Osteocyte (in vitro differentiated cells): ENCODE data around the gene MKNK1. TPM values are rescaled to one million over a fixed set of nuclear protein-coding genes. Genes with fewer than 3 reads are reported as not detected.

ENCODE experiments used
- DNase-seq: peaks from one replicate; pipeline ENCODE4 v3.0.0; 2021; ENCODE audit warnings: mixed read lengths; ENCODE audit not compliant: unreplicated experiment; ENCODE audit errors: extremely low spot score
- H3K27ac Mint-ChIP-seq: one replicate; pipeline ENCODE4 v1.8.0; 2021; ENCODE audit warnings: mild to moderate bottlenecking, mixed read lengths; ENCODE audit not compliant: unreplicated experiment
- H3K27me3 Mint-ChIP-seq: one replicate; pipeline ENCODE4 v1.8.0; 2021; ENCODE audit warnings: mixed read lengths; ENCODE audit not compliant: unreplicated experiment
- H3K36me3 Mint-ChIP-seq: one replicate; pipeline ENCODE4 v1.8.0; 2021; ENCODE audit warnings: mixed read lengths; ENCODE audit not compliant: unreplicated experiment
- H3K4me1 Mint-ChIP-seq: one replicate; pipeline ENCODE4 v1.8.0; 2021; ENCODE audit warnings: mixed read lengths; ENCODE audit not compliant: unreplicated experiment
- H3K4me3 Mint-ChIP-seq: one replicate; pipeline ENCODE4 v1.8.0; 2021; ENCODE audit warnings: mild to moderate bottlenecking, moderate library complexity, mixed read lengths; ENCODE audit not compliant: unreplicated experiment
- H3K9me3 Mint-ChIP-seq: one replicate; pipeline ENCODE4 v1.8.0; 2021; ENCODE audit warnings: mixed read lengths; ENCODE audit not compliant: unreplicated experiment
- CTCF ChIP-seq: fragments of 200-600 bp; sonication (generic); IDR thresholded peaks from 2 replicates; pipeline ENCODE4 v1.5.0; 2021; ENCODE audit warnings: antibody characterized with exemption, mild to moderate bottlenecking, moderate library complexity
- total RNA-seq: library from RNA; stranded (reverse); gene quantifications from 2 replicates; pipeline ENCODE4 v1.2.1, GENCODE V29; 2021

The MKNK1 gene
- total RNA-seq, 1 donor from 2014 or later = 32.5 TPM

- H3K27ac Mint-ChIP-seq = peak overlapping the region; percentile 52
Measured at GRCh38 chr1:46643368-46643775, 39.3 kb upstream of the MKNK1 start.

GRCh38 chr1:46642115-46642680, 38.1 kb upstream of the MKNK1 start:
- H3K27me3 Mint-ChIP-seq = no peaks in the 10 kb centered on the region
- no peak overlapping the region for H3K27ac Mint-ChIP-seq
- peaks cover 32% of the 10 kb centered on the region for H3K36me3 Mint-ChIP-seq
- TF ChIP-seq CTCF = no peak
- no peak for DNase-seq
- peaks cover 1% of the 10 kb centered on the region for H3K9me3 Mint-ChIP-seq
- H3K4me3 Mint-ChIP-seq = no peak overlapping the region
- H3K4me1 Mint-ChIP-seq = peaks cover 19% of the 10 kb centered on the region

More at GRCh38 chr1:46643368-46643775, 39.3 kb upstream of the MKNK1 start:
- peaks cover 19% of the 10 kb centered on the region for H3K4me1 Mint-ChIP-seq
- H3K9me3 Mint-ChIP-seq = peaks cover 5% of the 10 kb centered on the region
- no peak for DNase-seq
- no peak overlapping the region for H3K4me3 Mint-ChIP-seq
- TF ChIP-seq CTCF = no peak
- peaks cover 36% of the 10 kb centered on the region for H3K36me3 Mint-ChIP-seq
- no peaks in the 10 kb centered on the region for H3K27me3 Mint-ChIP-seq

GRCh38 chr1:46639547-46639946, 35.5 kb upstream of the MKNK1 start:
- no peak for DNase-seq
- Mint-ChIP-seq H3K27ac (no peak overlapping the region), H3K9me3 (no peaks in the 10 kb centered on the region), H3K27me3 (no peaks in the 10 kb centered on the region), H3K36me3 (peaks cover 37% of the 10 kb centered on the region), H3K4me1 (peaks cover 19% of the 10 kb centered on the region), H3K4me3 (no peak overlapping the region)
- TF ChIP-seq CTCF = no peak

- Mint-ChIP-seq H3K27ac (no peak overlapping the region), H3K9me3 (no peaks in the 10 kb centered on the region), H3K27me3 (no peaks in the 10 kb centered on the region), H3K4me3 (no peak overlapping the region), H3K4me1 (peaks cover 17% of the 10 kb centered on the region), H3K36me3 (peaks cover 37% of the 10 kb centered on the region)
- no peak for TF ChIP-seq CTCF
- no peak for DNase-seq
Measured at GRCh38 chr1:46638921-46639320, 34.9 kb upstream of the MKNK1 start.

- H3K36me3 Mint-ChIP-seq = peaks cover 44% of the 10 kb centered on the region
- no peak for DNase-seq
- no peaks in the 10 kb centered on the region for H3K27me3 Mint-ChIP-seq
- H3K4me3 Mint-ChIP-seq = no peak overlapping the region
- H3K9me3 Mint-ChIP-seq = no peaks in the 10 kb centered on the region
- no peak overlapping the region for H3K27ac Mint-ChIP-seq
- H3K4me1 Mint-ChIP-seq = peaks cover 3% of the 10 kb centered on the region
- TF ChIP-seq CTCF = no peak
Measured at GRCh38 chr1:46637444-46638083, 33.5 kb upstream of the MKNK1 start.
